ENCODE data around the gene CCNB2.

The CCNB2 gene

DNA sequence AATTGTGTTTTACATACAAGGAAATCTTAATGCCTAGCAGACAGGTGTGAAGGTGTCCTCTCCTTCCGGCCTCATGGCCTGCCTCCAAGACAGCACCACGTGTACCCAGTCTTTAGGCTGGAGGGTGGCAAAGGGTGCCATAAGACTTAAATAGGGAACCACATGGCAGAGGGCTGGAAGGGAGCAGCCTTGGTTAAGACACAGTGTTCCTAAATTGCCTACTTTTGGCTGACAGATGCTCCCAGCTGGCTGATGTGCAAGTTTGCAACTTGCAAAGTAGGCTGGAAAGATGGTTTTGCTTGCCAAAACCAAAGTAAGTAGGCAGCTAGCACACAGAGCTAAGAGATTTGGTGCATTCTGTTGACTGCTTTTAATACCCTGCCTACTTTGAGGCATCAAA, 45.2 kb downstream of the CCNB2 start:
- no peak for TF ChIP-seq CTCF (IDR thresholded peaks at IDR 0.05; ENCODE audit: insufficient read depth, low read length, missing control alignments)
- no peak for DNase-seq (ENCODE audit: low read depth, low spot score)
- ChIA-PET POLR2A (interaction anchor here (0.6 kb wide), 1 partner anchor 308 kb away, joined by 3 read pairs; no protein-coding TSS in a partner anchor), CTCF (interaction anchor here (1.2 to 1.5 kb wide), 2 partner anchors 12 to 343 kb away, joined by 3 read pairs; no protein-coding TSS in a partner anchor)
- H3K4me3 ChIP-seq (ENCODE audit: low read depth, low read length) = no peak overlapping the region

DNA sequence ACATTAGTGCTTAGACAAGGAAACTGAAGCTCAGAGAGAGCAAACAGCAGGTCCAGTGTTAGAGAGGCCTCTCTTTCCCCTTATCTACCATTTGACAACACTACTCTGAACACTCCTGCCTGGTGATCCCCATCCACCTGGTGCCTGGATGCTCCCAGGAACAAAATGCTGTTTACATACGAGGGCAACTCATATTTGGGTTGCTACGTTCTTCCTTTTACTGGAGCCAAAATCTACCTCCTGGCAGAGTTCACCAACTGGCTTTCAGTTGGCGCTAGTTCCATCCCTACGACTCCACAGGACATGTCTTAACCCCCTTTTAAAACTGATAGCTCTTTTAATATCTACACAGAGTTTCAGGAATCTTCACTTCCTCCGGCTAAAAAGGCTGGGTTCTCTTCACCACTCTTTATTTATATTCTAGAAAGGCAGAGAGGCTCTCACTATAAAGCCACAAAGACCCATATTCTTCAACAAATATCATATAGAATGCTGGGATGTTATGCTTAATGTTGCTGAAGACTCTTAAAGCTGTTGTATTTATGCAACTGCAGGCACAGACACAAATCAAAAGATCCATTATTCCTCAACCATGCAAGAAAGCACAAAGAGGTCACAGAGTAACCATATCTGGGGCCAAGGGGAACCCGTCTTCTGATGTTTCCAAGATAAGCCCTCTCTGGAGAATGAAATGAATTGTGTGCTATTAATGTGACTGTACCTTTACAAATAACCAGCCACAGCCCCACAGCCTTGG, 47.9 kb downstream of the CCNB2 start:
- ChIA-PET CTCF (interaction anchor here (1.0 to 1.1 kb wide), 2 partner anchors 9 to 17 kb away, joined by 3 to 4 read pairs; no protein-coding TSS in a partner anchor), POLR2A (no interaction called here)
- DNase-seq (ENCODE audit: low read depth, low spot score) = no peak
- no peak overlapping the region for H3K4me3 ChIP-seq (ENCODE audit: low read depth, low read length)
- no peak for TF ChIP-seq CTCF (IDR thresholded peaks at IDR 0.05; ENCODE audit: insufficient read depth, low read length, missing control alignments)

- no peak overlapping the region for H3K4me3 ChIP-seq (ENCODE audit: low read depth, low read length)
- ChIA-PET CTCF (interaction anchor here (1.0 to 1.2 kb wide), 3 partner anchors 10 to 21 kb away, joined by 3 to 4 read pairs (median 3); no protein-coding TSS in a partner anchor), POLR2A (no interaction called here)
- DNase-seq (ENCODE audit: low read depth, low spot score) = no peak
- no peak for TF ChIP-seq CTCF (IDR thresholded peaks at IDR 0.05; ENCODE audit: insufficient read depth, low read length, missing control alignments)
These were observed 48.5 kb downstream of the CCNB2 start for GRCh38 chr15:59153466-59153865.

GRCh38 chr15:59154243-59154642, 49.3 kb downstream of the CCNB2 start:
- ChIA-PET CTCF (interaction anchor here (1.2 kb wide), 1 partner anchor 22 kb away, joined by 3 read pairs; no protein-coding TSS in a partner anchor), POLR2A (no interaction called here)

GRCh38 chr15:59155431-59155830, 50.5 kb downstream of the CCNB2 start:
- H3K4me3 ChIP-seq (ENCODE audit: low read depth, low read length) = no peak overlapping the region
- ChIA-PET POLR2A (no interaction called here), CTCF (no interaction called here)
- TF ChIP-seq CTCF (IDR thresholded peaks at IDR 0.05; ENCODE audit: insufficient read depth, low read length, missing control alignments) = no peak
- DNase-seq (ENCODE audit: low read depth, low spot score) = no peak

More at GRCh38 chr15:59154243-59154642, 49.3 kb downstream of the CCNB2 start:
- DNase-seq (ENCODE audit: low read depth, low spot score) = no peak
- no peak for TF ChIP-seq CTCF (IDR thresholded peaks at IDR 0.05; ENCODE audit: insufficient read depth, low read length, missing control alignments)
- H3K4me3 ChIP-seq (ENCODE audit: low read depth, low read length) = no peak overlapping the region

DNA sequence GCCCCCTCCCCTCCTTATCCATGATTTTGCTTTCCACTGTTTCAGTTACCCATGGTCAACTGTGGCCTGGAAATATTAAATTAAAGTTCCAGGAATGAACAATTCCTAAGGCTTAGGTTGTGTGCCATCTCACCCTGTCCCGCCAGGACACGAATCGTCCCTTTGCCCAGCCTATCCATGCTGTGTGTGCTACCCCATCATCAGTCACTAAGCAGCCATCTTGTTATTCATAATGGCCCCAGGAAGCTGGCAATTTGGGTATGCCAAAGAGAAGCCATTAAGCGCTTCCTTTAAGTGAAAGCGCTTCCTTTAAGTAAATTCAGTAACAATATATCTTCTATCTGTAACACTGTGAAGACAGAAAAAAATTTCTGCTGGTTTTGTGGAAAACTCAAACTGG, 52.5 kb downstream of the CCNB2 start:
- DNase-seq (ENCODE audit: low read depth, low spot score) = no peak
- CTCF ChIA-PET = interaction anchor here (1.2 kb wide), 1 partner anchor 9 kb away, joined by 3 read pairs; no protein-coding TSS in a partner anchor
- POLR2A ChIA-PET = no interaction called here
- no peak overlapping the region for H3K4me3 ChIP-seq (ENCODE audit: low read depth, low read length)
- TF ChIP-seq CTCF (IDR thresholded peaks at IDR 0.05; ENCODE audit: insufficient read depth, low read length, missing control alignments) = no peak
